ENCODE data around the gene CFAP45. TPM values are rescaled to one million over a fixed set of nuclear protein-coding genes. Genes with fewer than 3 reads are reported as not detected.
A peak's percentile ranks its signal among the peaks of the same experiment; 100 is the strongest.

Gene CFAP45
- total RNA-seq, 4 donors from 2014 or later: 2.5 TPM; not detected in 3

DNA sequence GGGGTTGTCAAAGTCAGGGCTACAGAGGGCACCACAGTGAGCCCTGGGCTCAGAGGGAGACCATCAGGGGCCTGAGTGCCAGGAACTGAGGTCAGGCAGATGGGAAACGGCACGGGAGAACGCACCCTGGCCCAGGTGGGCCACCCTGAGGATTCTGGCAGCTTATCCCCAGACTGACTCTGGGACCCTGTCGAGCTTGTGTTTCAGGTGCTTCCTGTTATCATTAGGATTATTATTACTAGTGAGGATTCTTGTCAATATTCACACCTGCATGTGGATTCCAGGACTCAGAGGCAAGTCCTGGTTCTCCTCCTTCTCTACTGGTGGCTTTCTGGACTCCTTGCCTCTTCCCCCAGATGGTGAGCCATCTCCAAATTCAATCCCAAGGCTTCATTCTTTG, 52.7 kb downstream of the CFAP45 start:
- Histone ChIP-seq H3K9me3 (no peaks in the 10 kb centered on the region), H3K27ac (no peak overlapping the region), H3K27me3 (no peaks in the 10 kb centered on the region), H3K4me3 (no peak overlapping the region), H3K36me3 (no peaks in the 10 kb centered on the region), H3K4me1 (peaks cover 0 to 9% (median 0%) of the 10 kb centered on the region in 4 donors)
- DNase-seq: no peak
- no peak for TF ChIP-seq POLR2A (IDR thresholded peaks at IDR 0.05)
- TF ChIP-seq, protein P1, sequence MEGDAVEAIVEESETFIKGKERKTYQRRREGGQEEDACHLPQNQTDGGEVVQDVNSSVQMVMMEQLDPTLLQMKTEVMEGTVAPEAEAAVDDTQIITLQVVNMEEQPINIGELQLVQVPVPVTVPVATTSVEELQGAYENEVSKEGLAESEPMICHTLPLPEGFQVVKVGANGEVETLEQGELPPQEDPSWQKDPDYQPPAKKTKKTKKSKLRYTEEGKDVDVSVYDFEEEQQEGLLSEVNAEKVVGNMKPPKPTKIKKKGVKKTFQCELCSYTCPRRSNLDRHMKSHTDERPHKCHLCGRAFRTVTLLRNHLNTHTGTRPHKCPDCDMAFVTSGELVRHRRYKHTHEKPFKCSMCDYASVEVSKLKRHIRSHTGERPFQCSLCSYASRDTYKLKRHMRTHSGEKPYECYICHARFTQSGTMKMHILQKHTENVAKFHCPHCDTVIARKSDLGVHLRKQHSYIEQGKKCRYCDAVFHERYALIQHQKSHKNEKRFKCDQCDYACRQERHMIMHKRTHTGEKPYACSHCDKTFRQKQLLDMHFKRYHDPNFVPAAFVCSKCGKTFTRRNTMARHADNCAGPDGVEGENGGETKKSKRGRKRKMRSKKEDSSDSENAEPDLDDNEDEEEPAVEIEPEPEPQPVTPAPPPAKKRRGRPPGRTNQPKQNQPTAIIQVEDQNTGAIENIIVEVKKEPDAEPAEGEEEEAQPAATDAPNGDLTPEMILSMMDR (IDR thresholded peaks at IDR 0.05): no peak

DNA sequence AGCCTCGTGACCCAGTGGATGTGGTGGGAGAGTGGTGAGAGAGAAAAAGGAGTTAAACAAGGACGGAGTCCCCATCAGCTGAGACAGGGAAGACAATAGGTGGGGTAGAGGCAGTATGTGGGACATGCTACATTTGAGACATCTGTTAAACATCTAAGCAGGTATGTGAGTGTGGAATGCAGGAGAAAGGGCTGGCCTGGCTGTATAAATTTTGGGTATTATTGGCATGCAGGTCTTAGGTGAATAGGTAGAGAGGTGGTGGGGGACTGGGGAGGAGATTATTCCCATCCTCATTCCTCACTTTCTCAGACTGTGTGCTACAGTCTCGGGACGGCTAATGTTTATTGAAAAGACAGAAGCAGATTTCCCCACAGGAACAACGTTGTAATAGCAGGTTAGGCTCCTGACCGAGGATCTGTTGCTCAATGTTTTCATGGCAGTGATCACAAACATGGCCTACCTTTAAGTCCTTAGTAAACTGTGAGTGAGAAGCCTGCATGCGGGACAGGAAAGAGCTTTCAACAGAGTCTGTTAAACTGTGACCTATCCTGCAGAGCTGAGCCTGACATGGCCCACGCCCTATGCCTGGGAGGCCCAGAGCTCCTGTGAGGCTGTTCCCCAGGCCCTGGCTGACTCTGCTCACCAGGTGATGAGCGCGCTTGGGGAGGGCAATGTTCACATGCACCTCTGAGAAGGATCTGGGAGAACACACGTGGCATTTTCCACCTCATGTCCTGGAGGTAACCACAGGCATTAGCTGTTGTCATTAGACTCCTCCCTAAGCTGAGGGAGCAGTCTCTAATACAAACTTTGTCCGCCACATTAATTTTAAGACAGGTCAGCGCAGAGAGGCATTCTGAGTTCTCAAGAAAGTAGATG, 54.0 kb downstream of the CFAP45 start:
- H3K27me3 ChIP-seq: no peaks in the 10 kb centered on the region
- H3K4me1 ChIP-seq: peaks cover 0 to 9% (median 0%) of the 10 kb centered on the region in 4 donors
- peak in 2 of 3 donors; percentile 74 to 77 for DNase-seq
- H3K9me3 ChIP-seq: no peaks in the 10 kb centered on the region
- no peak overlapping the region for H3K4me3 ChIP-seq
- H3K36me3 ChIP-seq: no peaks in the 10 kb centered on the region
- peak overlapping the region in 2 of 4 donors; percentile 26 to 75 for H3K27ac ChIP-seq
- TF ChIP-seq, protein P1 (IDR thresholded peaks at IDR 0.05): peak in 1 of 6 experiments; percentile 26
- TF ChIP-seq POLR2A (IDR thresholded peaks at IDR 0.05): no peak

- Histone ChIP-seq H3K27ac (no peak overlapping the region), H3K4me1 (peaks cover 0 to 9% (median 0%) of the 10 kb centered on the region in 4 donors), H3K9me3 (no peaks in the 10 kb centered on the region), H3K27me3 (no peaks in the 10 kb centered on the region), H3K36me3 (no peaks in the 10 kb centered on the region), H3K4me3 (no peak overlapping the region)
- no peak for DNase-seq
- TF ChIP-seq, protein P1 (IDR thresholded peaks at IDR 0.05): no peak
- no peak for TF ChIP-seq POLR2A (IDR thresholded peaks at IDR 0.05)
These were observed 56.5 kb downstream of the CFAP45 start for GRCh38 chr1:159843459-159843858.

DNA sequence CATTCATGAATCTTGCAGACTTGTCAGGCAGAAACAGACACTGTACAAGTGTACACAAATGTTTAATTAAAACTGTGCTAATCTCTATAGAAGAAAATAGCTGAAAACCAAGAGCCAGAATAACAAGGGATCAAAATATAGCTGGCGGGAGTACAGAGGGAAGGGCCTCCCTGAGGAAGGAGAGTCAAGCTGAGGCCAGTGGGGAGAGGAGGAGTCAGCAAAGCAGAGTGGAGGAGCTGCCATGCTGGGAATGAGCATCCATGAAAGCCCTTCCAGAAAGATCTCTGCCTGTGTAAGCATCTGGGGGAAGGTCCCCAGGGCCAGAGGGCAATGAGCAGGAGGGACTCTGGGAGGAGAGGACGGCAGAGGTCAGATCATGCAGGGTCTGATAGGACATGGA, 58.2 kb downstream of the CFAP45 start:
- H3K27ac ChIP-seq: no peak overlapping the region
- no peaks in the 10 kb centered on the region for H3K9me3 ChIP-seq
- DNase-seq: no peak
- no peak for TF ChIP-seq POLR2A (IDR thresholded peaks at IDR 0.05)
- TF ChIP-seq, protein P1 (IDR thresholded peaks at IDR 0.05): no peak
- no peaks in the 10 kb centered on the region for H3K27me3 ChIP-seq
- H3K36me3 ChIP-seq: no peaks in the 10 kb centered on the region
- H3K4me1 ChIP-seq: peaks cover 0 to 9% (median 0%) of the 10 kb centered on the region in 4 donors
- no peak overlapping the region for H3K4me3 ChIP-seq

DNA sequence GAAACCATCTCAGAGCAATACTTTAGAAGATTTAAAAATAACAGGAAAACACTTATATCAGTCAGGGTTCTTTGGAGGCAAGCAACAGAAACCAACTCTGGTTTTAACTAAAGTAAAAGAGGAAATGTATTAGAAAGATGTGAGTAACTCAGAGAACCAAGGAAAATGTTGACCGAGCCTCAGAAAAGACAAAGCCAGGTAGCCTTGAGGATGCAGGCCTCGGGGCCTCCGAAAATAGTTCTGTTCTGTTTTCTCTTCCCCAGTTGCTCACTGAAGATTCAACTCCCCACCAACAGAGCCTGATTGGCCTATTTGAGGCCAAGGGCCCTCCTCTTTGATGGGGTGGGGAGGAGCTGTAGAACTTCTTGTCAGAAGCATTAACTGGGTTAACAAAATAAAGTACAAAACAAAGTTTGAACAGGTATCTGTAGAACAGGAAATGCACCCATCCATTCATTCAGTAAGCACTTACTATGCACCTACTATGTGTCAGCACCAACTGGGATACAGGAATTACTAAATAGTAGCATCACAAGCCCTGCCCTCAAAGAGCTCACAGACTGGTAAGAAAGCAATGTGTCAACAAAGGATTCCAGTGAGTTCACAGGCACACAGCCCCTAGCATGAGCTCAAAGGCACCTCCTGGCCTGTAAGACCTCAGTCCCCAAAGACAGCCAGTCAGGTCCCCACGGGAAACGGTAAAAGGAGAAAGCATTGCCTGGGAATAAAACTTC, 60.7 kb downstream of the CFAP45 start:
- no peaks in the 10 kb centered on the region for H3K9me3 ChIP-seq
- DNase-seq: no peak
- no peak overlapping the region for H3K4me3 ChIP-seq
- H3K27ac ChIP-seq: no peak overlapping the region
- no peaks in the 10 kb centered on the region for H3K36me3 ChIP-seq
- H3K4me1 ChIP-seq: no peaks in the 10 kb centered on the region
- no peaks in the 10 kb centered on the region for H3K27me3 ChIP-seq
- no peak for TF ChIP-seq POLR2A (IDR thresholded peaks at IDR 0.05)
- TF ChIP-seq, protein P1 (IDR thresholded peaks at IDR 0.05): no peak
